ENCODE data around the gene MRAS. TPM values are rescaled to one million over a fixed set of nuclear protein-coding genes. Genes with fewer than 3 reads are reported as not detected.

MRAS gene
- total RNA-seq, 1 donor from 2014 or later = 5.9 TPM

DNA sequence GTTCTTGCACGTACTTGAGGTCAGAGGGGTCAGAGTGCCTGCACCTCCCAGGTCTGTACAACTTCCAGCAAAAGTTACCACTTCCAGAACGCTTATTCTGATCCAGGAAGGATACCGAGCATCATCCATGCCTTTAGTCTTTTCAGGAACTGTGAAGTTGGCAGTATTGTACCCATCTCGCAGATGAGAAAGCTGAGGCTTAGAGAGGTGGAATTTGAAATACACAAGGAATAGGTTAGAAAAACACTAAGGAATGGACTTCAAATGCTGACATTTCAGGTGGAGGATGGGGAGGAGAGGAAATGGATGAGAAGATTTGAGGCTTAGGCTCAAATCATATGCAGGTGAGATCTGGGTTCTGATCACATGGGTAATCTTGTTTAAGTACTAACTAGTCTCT is 97.3 kb downstream of the MRAS start:
- no peaks in the 10 kb centered on the region for H3K9me3 Mint-ChIP-seq (ENCODE audit: unreplicated experiment)

DNA sequence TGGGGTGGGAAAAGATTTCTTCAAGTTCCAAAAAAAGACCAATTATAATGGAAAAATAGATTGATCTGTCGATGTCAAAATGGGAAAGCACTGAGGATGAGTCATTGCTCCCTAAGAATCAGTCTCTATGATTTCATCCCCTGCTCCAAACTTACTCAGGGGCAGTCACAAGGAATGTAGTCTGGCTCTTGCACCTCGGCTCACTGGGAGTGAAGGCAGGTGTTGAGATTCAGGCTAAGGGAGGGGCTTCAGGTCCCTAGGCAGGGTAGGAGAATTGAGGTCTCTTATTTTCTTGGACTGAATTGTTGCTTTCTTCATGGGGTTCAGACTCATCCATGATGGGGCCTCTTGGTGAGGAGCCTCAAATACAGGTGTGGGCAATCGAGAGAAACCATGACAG is 100.3 kb downstream of the MRAS start:
- peaks cover 10% of the 10 kb centered on the region for H3K27me3 Mint-ChIP-seq (ENCODE audit: unreplicated experiment)
- DNase-seq (ENCODE audit: low spot score) = no peak
- H3K27ac Mint-ChIP-seq (ENCODE audit: unreplicated experiment) = no peak overlapping the region
- H3K36me3 Mint-ChIP-seq (ENCODE audit: low read depth, unreplicated experiment) = no peaks in the 10 kb centered on the region
- TF ChIP-seq, protein P1, sequence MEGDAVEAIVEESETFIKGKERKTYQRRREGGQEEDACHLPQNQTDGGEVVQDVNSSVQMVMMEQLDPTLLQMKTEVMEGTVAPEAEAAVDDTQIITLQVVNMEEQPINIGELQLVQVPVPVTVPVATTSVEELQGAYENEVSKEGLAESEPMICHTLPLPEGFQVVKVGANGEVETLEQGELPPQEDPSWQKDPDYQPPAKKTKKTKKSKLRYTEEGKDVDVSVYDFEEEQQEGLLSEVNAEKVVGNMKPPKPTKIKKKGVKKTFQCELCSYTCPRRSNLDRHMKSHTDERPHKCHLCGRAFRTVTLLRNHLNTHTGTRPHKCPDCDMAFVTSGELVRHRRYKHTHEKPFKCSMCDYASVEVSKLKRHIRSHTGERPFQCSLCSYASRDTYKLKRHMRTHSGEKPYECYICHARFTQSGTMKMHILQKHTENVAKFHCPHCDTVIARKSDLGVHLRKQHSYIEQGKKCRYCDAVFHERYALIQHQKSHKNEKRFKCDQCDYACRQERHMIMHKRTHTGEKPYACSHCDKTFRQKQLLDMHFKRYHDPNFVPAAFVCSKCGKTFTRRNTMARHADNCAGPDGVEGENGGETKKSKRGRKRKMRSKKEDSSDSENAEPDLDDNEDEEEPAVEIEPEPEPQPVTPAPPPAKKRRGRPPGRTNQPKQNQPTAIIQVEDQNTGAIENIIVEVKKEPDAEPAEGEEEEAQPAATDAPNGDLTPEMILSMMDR (IDR thresholded peaks at IDR 0.05; ENCODE audit: unreplicated experiment) = no peak
- no peak overlapping the region for H3K4me3 Mint-ChIP-seq (ENCODE audit: unreplicated experiment)
- no peaks in the 10 kb centered on the region for H3K9me3 Mint-ChIP-seq (ENCODE audit: unreplicated experiment)
- no peaks in the 10 kb centered on the region for H3K4me1 Mint-ChIP-seq (ENCODE audit: unreplicated experiment)

More for the DNA sequence above, 97.3 kb downstream of the MRAS start:
- Mint-ChIP-seq H3K27me3 (ENCODE audit: unreplicated experiment) (peaks cover 10% of the 10 kb centered on the region), H3K4me1 (ENCODE audit: unreplicated experiment) (peaks cover 8% of the 10 kb centered on the region), H3K4me3 (ENCODE audit: unreplicated experiment) (no peak overlapping the region), H3K27ac (ENCODE audit: unreplicated experiment) (no peak overlapping the region), H3K36me3 (ENCODE audit: low read depth, unreplicated experiment) (no peaks in the 10 kb centered on the region)
- no peak for DNase-seq (ENCODE audit: low spot score)
- TF ChIP-seq, protein P1 (IDR thresholded peaks at IDR 0.05; ENCODE audit: unreplicated experiment) = no peak

DNA sequence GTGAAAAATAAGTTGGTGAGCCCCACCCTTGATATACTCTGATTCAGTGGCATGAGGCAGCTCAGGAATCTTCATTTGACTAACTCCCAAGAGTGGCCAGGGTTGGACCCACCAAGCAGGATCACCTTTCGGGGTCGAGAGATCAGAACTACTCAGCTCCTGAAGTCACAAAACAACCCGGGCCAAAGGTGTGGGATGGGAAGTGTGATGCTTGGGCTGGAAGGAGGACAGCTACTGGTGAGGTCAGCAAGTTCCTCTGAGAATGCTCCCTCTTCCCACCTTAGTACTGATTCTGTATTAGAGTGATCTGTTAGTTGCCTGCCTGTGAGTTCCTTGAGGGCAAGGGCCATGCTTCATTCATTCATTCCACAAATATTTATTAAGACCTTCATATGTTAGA is 101.1 kb downstream of the MRAS start:
- Mint-ChIP-seq H3K9me3 (ENCODE audit: unreplicated experiment) (no peaks in the 10 kb centered on the region), H3K36me3 (ENCODE audit: low read depth, unreplicated experiment) (no peaks in the 10 kb centered on the region), H3K27me3 (ENCODE audit: unreplicated experiment) (peaks cover 12% of the 10 kb centered on the region), H3K4me1 (ENCODE audit: unreplicated experiment) (no peaks in the 10 kb centered on the region), H3K27ac (ENCODE audit: unreplicated experiment) (no peak overlapping the region), H3K4me3 (ENCODE audit: unreplicated experiment) (no peak overlapping the region)
- TF ChIP-seq, protein P1 (IDR thresholded peaks at IDR 0.05; ENCODE audit: unreplicated experiment) = no peak
- no peak for DNase-seq (ENCODE audit: low spot score)

GRCh38 chr3:138450181-138450580 is 101.8 kb downstream of the MRAS start:
- Mint-ChIP-seq H3K27me3 (ENCODE audit: unreplicated experiment) (peaks cover 12% of the 10 kb centered on the region), H3K36me3 (ENCODE audit: low read depth, unreplicated experiment) (no peaks in the 10 kb centered on the region), H3K4me1 (ENCODE audit: unreplicated experiment) (no peaks in the 10 kb centered on the region), H3K9me3 (ENCODE audit: unreplicated experiment) (no peaks in the 10 kb centered on the region), H3K4me3 (ENCODE audit: unreplicated experiment) (no peak overlapping the region), H3K27ac (ENCODE audit: unreplicated experiment) (no peak overlapping the region)
- TF ChIP-seq, protein P1 (IDR thresholded peaks at IDR 0.05; ENCODE audit: unreplicated experiment) = no peak
- no peak for DNase-seq (ENCODE audit: low spot score)

DNA sequence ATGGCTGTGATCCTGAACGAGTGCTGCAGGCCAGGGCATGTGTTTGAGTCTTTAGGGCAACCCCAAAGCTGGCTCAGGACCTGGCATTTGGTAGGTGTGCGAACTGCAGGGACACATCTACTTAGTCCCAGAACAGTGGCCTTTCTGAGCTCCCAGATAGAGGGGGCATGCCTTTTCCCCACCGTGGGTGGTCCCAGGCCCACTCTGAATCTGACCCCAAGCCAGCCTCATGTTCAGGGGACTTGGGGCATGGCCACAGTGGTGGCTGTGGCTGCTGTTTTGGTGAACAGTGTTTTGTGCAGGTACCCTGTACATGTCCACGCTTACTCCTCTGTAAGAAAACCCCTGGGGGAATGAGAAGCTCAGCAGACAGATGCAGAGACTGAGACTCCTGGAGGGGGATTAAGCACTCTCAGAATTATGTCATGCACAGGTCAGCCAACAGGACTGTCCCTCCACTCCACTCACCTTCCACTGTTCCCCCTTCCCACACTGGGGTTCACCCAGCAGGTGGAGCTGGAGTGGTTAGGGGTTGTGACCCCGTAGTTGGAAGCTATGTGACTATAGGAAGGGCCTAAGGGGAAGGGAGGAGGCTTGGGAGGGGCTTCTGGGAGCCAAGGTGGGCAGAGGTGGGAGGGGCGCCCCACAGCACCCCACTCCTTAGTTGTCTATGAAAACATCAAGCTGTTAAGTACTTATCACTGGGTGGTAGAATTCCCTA is 102.5 kb downstream of the MRAS start:
- no peaks in the 10 kb centered on the region for H3K4me1 Mint-ChIP-seq (ENCODE audit: unreplicated experiment)
- no peak overlapping the region for H3K4me3 Mint-ChIP-seq (ENCODE audit: unreplicated experiment)
- DNase-seq (ENCODE audit: low spot score) = no peak
- H3K27ac Mint-ChIP-seq (ENCODE audit: unreplicated experiment) = no peak overlapping the region
- peaks cover 12% of the 10 kb centered on the region for H3K27me3 Mint-ChIP-seq (ENCODE audit: unreplicated experiment)
- H3K36me3 Mint-ChIP-seq (ENCODE audit: low read depth, unreplicated experiment) = no peaks in the 10 kb centered on the region
- no peaks in the 10 kb centered on the region for H3K9me3 Mint-ChIP-seq (ENCODE audit: unreplicated experiment)
- TF ChIP-seq, protein P1 (IDR thresholded peaks at IDR 0.05; ENCODE audit: unreplicated experiment) = no peak

Data from endothelial cell (in vitro differentiated cells).